Stomach (tissue), 4 donors: ENCODE results near the gene BARD1.
"Not testable (repeated sequence)": the region's sequence is repeated elsewhere in the genome, so short reads cannot be mapped to it uniquely, and the experiment has no call there.

Experiments
- CTCF ChIP-seq, 7 experiments: fragments of 450-650 bp in 4 of 7; fragments of 200-600 bp in 3 of 7; sonication (generic) in 3 of 7; IDR thresholded peaks; one replicate each; pipeline ENCODE4 v1.5.1; 2016 to 2019; ENCODE audit warnings: antibody characterized with exemption in 7 of 7, control low read depth in 2 of 7, mild to moderate bottlenecking in 1 of 7
- POLR2A ChIP-seq, 4 donors: fragments of 450-650 bp; IDR thresholded peaks; one replicate each; pipeline ENCODE4 v1.6.1; 2016; ENCODE audit warnings: antibody characterized with exemption in 4 of 4, control low read depth in 2 of 4, mild to moderate bottlenecking in 1 of 4, moderate library complexity in 1 of 4
- POLR2AphosphoS5 ChIP-seq, 3 donors: sonication (generic); formaldehyde crosslinking; IDR thresholded peaks; one replicate each; pipeline ENCODE4 v1.6.1; 2016; ENCODE audit warnings: antibody characterized with exemption in 3 of 3

DNA sequence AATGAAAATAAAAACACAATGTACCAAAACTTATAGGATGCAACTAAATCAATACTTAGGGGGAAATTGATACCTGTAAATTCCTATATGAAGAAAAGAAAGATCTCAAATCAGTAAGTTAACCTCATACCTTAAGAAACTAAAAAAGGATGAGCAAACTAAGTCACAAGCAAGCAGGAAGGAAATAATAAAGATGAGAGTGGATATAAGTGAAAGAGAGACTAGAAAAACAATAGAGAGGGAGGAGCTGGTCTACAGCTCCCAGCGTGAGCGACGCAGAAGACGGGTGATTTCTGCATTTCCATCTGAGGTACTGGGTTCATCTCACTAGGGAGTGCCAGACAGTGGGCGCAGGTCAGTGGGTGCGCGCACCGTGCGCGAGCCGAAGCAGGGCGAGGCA, 125.9 kb downstream of the BARD1 start:
- TF ChIP-seq POLR2A, POLR2AphosphoS5, CTCF (IDR thresholded peaks at IDR 0.05): not testable (repeated sequence)
